Breast epithelium (tissue), 3 donors: ENCODE data around the gene CFH.

Experiments used
- POLR2AphosphoS5 ChIP-seq, 3 donors: sonication (generic); formaldehyde crosslinking; IDR thresholded peaks; one replicate each; pipeline ENCODE4 v1.6.1; 2017; ENCODE audit warnings: antibody characterized with exemption in 3 of 3
- TF ChIP-seq, protein P1 (sequence below), 3 donors: fragments of 450-650 bp; IDR thresholded peaks; one replicate each; pipeline ENCODE4 v1.5.1; 2016 to 2017; ENCODE audit warnings: antibody characterized with exemption in 3 of 3, mild to moderate bottlenecking in 3 of 3, moderate library complexity in 3 of 3

DNA sequence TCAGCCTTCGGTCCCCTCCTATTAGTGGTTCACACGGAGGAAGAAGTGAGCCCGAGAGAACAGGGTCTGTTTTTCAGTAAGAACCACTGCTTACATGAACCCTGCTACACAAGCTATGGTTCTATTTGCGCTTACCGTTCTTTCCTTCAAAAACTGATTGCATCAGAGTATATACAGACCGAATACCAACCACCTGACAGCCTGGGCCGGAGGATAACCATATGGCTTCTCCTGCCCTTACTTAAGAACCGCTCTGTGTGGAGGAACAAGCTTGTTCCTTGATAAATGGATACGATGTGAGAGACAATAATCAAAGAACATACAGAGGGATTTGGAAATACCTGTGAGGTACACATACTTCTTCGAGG is 42.5 kb upstream of the CFH start:
- TF ChIP-seq, protein P1, sequence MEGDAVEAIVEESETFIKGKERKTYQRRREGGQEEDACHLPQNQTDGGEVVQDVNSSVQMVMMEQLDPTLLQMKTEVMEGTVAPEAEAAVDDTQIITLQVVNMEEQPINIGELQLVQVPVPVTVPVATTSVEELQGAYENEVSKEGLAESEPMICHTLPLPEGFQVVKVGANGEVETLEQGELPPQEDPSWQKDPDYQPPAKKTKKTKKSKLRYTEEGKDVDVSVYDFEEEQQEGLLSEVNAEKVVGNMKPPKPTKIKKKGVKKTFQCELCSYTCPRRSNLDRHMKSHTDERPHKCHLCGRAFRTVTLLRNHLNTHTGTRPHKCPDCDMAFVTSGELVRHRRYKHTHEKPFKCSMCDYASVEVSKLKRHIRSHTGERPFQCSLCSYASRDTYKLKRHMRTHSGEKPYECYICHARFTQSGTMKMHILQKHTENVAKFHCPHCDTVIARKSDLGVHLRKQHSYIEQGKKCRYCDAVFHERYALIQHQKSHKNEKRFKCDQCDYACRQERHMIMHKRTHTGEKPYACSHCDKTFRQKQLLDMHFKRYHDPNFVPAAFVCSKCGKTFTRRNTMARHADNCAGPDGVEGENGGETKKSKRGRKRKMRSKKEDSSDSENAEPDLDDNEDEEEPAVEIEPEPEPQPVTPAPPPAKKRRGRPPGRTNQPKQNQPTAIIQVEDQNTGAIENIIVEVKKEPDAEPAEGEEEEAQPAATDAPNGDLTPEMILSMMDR (IDR thresholded peaks at IDR 0.05), result no peak
- TF ChIP-seq POLR2AphosphoS5 (IDR thresholded peaks at IDR 0.05), result no peak
